GM12875 (cell line): ENCODE results near the gene SELENOT.

Source experiments
- H3K4me3 ChIP-seq: one replicate; pipeline ENCODE4 v1.5.1; 2011; ENCODE audit warnings: low read depth, low read length, control low read depth
- TF ChIP-seq, protein P1 (sequence below): IDR thresholded peaks from 2 replicates; pipeline ENCODE4 v1.5.1; 2011; ENCODE audit warnings: low read depth, mild to moderate bottlenecking, control low read depth, inconsistent platforms, low read length, moderate library complexity, borderline replicate concordance; ENCODE audit not compliant: insufficient read depth

The SELENOT gene

DNA sequence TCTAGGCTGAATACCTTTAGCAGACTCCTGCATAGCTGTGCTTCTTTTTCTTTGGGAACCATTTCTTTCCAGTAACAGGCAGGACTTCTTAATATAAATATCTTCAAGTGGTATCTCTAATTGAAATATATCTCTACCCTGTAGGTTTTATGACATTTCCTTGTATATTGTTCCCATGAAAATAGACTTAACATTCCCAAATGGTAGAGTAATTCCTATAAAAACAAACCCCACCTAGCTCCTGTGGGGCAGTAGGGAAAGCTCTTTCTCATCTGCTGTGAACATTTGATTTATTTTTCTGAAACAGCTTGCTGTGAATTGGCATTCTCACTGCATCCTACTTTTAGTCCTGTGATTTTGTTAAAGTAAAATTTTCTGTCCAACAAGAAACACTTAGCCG is 20.8 kb downstream of the SELENOT start:
- no peak overlapping the region for H3K4me3 ChIP-seq
- TF ChIP-seq, protein P1, sequence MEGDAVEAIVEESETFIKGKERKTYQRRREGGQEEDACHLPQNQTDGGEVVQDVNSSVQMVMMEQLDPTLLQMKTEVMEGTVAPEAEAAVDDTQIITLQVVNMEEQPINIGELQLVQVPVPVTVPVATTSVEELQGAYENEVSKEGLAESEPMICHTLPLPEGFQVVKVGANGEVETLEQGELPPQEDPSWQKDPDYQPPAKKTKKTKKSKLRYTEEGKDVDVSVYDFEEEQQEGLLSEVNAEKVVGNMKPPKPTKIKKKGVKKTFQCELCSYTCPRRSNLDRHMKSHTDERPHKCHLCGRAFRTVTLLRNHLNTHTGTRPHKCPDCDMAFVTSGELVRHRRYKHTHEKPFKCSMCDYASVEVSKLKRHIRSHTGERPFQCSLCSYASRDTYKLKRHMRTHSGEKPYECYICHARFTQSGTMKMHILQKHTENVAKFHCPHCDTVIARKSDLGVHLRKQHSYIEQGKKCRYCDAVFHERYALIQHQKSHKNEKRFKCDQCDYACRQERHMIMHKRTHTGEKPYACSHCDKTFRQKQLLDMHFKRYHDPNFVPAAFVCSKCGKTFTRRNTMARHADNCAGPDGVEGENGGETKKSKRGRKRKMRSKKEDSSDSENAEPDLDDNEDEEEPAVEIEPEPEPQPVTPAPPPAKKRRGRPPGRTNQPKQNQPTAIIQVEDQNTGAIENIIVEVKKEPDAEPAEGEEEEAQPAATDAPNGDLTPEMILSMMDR = no peak

DNA sequence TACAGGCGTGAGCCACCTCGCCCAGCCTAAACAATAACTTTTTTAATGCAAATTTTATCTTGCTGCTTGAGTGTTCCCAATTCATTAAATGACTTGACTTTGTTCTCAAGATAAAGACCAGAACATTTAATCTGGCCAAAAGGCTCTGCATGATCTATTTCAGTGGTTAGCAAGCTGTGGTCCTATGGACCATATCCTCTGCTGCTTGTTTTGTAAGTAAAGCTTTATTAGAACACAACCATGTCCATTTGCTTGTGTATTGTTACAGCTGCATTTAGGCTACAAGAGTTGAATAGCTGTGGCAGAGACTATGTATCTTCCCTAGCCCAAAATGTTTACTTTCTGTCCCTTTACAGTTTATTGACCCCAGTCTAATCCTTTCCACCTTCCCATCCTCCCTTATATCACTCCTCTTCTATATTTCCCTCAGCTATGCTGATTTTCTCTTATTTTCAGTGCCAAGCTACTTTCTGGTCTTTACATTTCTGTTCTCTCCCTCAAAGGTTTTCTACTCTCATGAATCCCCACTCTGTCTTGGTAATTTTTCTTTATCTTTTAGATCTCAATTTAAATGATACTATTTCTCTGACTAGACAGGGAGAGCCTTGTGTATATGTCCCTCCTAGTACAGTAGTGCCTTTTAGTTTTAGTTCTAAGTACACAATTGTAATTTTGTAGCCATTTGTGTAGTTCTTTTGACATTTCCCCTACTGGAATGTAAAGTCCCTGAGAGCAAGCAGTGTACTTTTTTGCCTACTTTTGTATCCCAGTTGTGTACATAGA is 23.2 kb downstream of the SELENOT start:
- H3K4me3 ChIP-seq = no peak overlapping the region
- TF ChIP-seq, protein P1 = no peak

DNA sequence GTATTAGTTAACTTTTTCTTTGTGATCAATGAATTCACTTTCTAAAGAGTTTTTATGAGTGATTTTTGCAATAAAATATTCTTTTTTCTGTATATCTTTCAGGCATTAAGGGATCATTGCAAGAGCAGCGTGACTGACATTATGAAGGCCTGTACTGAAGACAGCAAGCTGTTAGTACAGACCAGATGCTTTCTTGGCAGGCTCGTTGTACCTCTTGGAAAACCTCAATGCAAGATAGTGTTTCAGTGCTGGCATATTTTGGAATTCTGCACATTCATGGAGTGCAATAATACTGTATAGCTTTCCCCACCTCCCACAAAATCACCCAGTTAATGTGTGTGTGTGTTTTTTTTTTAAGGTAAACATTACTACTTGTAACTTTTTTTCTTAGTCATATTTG is 24.4 kb downstream of the SELENOT start:
- TF ChIP-seq, protein P1 = no peak
- H3K4me3 ChIP-seq = no peak overlapping the region

DNA sequence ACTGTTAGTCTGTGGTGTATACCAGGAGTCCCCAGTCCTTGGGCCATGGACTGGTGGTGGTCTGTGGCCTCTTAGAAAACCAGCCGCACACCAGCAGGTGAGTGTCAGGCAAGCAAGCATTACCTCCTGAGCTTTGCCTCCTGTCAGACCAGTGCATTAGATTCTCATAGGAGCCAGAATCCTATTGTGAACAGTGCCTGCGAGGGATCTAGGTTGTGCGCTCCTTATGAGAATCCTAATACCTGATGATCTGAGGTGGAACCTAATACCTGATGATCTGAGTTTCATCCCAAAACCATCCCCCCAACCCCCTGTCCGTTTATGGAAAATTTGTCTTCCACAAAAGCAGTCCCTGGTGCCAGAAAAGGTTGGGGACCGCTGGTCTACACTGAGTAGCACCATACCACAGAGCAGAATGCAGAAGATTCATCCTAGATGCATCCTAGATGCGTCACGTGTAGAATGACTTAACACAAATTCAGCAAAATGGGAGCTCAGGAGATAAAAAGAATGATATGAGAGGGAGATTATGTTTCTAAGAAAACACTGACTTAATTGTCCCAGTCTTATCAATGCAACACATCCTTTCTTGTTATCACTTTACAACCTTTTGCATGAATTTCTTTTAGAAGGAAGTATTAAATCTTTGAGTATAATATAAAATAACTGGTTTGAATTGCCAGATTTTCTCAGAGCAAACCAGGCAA is 28.5 kb downstream of the SELENOT start:
- no peak overlapping the region for H3K4me3 ChIP-seq
- TF ChIP-seq, protein P1 = no peak

DNA sequence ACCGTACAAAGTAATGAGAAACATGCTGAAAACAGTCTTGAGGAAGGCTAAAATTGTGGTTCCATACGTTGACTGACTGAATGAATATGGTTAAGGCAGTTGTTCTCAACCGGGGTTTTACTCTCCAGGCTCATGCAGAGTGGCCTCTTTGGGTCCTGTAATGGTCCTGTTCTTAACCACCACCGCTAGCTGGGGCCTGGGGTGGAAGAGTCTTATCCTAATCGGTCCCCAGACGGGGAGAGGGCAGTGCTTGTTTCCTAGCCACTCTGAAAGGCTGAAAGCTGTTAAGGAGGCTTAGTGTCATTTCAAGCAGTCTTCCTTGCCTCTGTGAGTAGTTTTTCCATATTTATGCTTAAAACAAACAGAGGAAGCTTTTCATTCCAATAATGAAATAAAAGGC is 32.0 kb downstream of the SELENOT start:
- H3K4me3 ChIP-seq = no peak overlapping the region
- TF ChIP-seq, protein P1 = no peak

DNA sequence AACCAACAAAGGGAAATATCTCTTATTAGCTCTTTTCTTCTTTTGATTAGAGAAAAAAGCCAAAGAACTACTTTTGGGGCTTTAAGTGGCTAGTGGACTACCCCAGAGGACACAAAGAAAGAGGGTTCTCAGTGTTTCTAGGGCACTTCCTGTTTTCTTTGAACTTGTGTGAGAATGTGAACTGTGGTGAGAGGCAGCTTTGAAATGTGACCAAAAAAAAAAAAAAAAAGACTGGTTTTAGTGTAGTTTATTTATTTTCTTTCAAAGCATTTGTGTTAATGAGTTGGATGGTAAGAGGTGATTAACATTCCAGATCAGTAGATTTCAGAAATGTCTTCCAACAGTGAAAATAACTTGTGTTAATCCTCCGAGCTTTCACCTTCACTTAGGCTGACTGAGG is 32.4 kb downstream of the SELENOT start:
- H3K4me3 ChIP-seq = no peak overlapping the region
- TF ChIP-seq, protein P1 = no peak

DNA sequence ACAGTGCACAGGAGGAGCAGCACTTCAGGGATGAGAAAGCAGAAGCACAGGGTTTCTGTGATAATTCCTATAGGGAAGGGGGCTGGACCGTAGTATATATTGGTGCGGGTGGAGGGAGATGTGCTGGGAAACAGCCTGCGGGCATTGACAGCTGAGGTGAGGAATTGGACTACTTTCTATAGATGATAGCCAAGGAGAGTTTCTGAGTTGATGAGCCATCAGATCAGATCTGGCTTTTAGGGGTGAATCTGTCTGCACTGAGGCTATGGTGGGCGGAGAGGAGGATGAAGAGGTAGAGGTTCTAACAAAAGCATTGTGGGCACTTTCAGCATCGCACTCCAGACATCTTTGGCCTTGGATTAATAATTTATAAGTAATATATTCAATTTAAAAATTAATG is 33.1 kb downstream of the SELENOT start:
- TF ChIP-seq, protein P1 = no peak

More for the DNA sequence above, 33.1 kb downstream of the SELENOT start:
- H3K4me3 ChIP-seq = no peak overlapping the region
